ENCODE results near the gene C22orf15. TPM values are rescaled to one million over a fixed set of nuclear protein-coding genes. Genes with fewer than 3 reads are reported as not detected.
A peak's percentile ranks its signal among the peaks of the same experiment; 100 is the strongest.

The C22orf15 gene
- total RNA-seq, 1 experiment from 2014 or later: not detected

DNA sequence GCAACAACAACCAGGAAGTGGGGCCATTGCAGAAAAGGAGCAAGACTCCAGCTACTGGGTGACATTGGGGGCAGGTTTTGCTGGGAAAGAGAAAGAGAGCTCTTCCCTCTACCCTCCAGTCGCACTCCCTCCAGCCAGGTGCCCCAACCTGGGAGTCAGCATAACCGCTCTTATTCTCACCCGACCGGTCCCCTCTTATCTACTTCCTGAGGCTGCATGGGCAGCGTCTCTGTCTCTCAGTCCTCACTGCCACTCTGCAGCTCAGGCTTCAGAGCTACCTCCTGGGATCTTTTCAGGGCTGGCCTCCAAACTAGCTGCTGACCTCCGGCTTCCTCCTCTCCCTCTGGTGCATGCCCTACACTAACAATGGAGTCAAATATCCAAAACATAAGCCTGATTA is 17.0 kb upstream of the C22orf15 start:
- no peak for DNase-seq (ENCODE audit: unreplicated experiment)
- peaks cover 7% of the 10 kb centered on the region for H3K9me3 Mint-ChIP-seq (ENCODE audit: unreplicated experiment)
- H3K36me3 Mint-ChIP-seq (ENCODE audit: insufficient read depth, unreplicated experiment): peaks cover 5% of the 10 kb centered on the region
- BruUV-seq (replicated peaks): no TSS peak
- H3K27ac Mint-ChIP-seq (ENCODE audit: low read depth, unreplicated experiment): no peak overlapping the region
- H3K27me3 Mint-ChIP-seq (ENCODE audit: insufficient read depth, unreplicated experiment): no peaks in the 10 kb centered on the region
- no peak overlapping the region for H3K4me3 Mint-ChIP-seq (ENCODE audit: unreplicated experiment)
- intact Hi-C loops (cut with micrococcal nuclease): no loop called here
- CTCF ChIA-PET: interaction anchor here (0.7 to 1.0 kb wide), 3 partner anchors 11 to 22 kb away, joined by 3 to 6 read pairs (median 4); no protein-coding TSS in a partner anchor
- H3K4me1 Mint-ChIP-seq (ENCODE audit: insufficient read depth, unreplicated experiment): peaks cover 13% of the 10 kb centered on the region
- TF ChIP-seq, protein P1, sequence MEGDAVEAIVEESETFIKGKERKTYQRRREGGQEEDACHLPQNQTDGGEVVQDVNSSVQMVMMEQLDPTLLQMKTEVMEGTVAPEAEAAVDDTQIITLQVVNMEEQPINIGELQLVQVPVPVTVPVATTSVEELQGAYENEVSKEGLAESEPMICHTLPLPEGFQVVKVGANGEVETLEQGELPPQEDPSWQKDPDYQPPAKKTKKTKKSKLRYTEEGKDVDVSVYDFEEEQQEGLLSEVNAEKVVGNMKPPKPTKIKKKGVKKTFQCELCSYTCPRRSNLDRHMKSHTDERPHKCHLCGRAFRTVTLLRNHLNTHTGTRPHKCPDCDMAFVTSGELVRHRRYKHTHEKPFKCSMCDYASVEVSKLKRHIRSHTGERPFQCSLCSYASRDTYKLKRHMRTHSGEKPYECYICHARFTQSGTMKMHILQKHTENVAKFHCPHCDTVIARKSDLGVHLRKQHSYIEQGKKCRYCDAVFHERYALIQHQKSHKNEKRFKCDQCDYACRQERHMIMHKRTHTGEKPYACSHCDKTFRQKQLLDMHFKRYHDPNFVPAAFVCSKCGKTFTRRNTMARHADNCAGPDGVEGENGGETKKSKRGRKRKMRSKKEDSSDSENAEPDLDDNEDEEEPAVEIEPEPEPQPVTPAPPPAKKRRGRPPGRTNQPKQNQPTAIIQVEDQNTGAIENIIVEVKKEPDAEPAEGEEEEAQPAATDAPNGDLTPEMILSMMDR (IDR thresholded peaks at IDR 0.05; ENCODE audit: unreplicated experiment): no peak
- POLR2A ChIA-PET: no interaction called here

DNA sequence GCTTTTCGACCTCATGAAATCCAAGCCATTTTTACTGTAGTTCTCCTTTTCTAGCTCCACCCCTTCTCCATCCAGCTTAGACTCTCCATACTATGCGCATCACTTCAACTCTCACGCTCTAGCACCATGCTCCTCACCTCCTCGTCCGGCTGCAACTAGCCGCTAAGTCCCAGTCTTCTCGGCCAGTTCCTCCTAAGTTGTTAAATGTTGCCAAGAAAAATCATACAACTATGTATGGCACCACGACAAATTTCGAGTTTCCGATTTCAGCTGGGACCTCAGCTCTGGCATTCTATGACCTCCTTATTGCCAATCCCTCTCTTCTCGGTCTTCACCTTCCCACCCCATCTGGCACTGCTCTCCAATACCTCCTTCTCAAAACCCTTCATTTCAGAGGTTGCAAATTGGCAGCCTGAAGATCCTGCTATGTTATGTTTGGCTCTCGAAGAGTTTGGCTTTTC is 12.9 kb upstream of the C22orf15 start:
- POLR2A ChIA-PET: interaction anchor here (0.9 to 2.6 kb wide), 5 partner anchors 11 to 107 kb away, joined by 3 to 12 read pairs (median 6); partner anchors contain the start of genes CHCHD10 and SLC2A11
- Mint-ChIP-seq H3K4me1 (ENCODE audit: insufficient read depth, unreplicated experiment) (peaks cover 13% of the 10 kb centered on the region), H3K27me3 (ENCODE audit: insufficient read depth, unreplicated experiment) (no peaks in the 10 kb centered on the region), H3K4me3 (ENCODE audit: unreplicated experiment) (peak overlapping the region; percentile 83), H3K36me3 (ENCODE audit: insufficient read depth, unreplicated experiment) (no peaks in the 10 kb centered on the region), H3K27ac (ENCODE audit: low read depth, unreplicated experiment) (no peak overlapping the region), H3K9me3 (ENCODE audit: unreplicated experiment) (peaks cover 7% of the 10 kb centered on the region)
- TF ChIP-seq, protein P1 (IDR thresholded peaks at IDR 0.05; ENCODE audit: unreplicated experiment): no peak
- BruUV-seq (replicated peaks): no TSS peak
- DNase-seq (ENCODE audit: unreplicated experiment): no peak
- CTCF ChIA-PET: interaction anchor here (0.6 to 1.2 kb wide), 3 partner anchors 14 to 636 kb away, joined by 3 to 5 read pairs (median 4); no protein-coding TSS in a partner anchor
- intact Hi-C loops (cut with micrococcal nuclease): no loop called here

GRCh38 chr22:23750367-23750713 is 12.4 kb upstream of the C22orf15 start:
- BruUV-seq (replicated peaks): TSS peak; percentile 61
- no peak for DNase-seq (ENCODE audit: unreplicated experiment)

GRCh38 chr22:23750714-23751440 is 11.9 kb upstream of the C22orf15 start, which contains the start of gene ZNF70:
ZNF70 (minus strand) TSS chr22:23751112; CDS start chr22:23745140, 5,972 bp downstream.
- CTCF ChIA-PET: no interaction called here
- TF ChIP-seq, protein P1 (IDR thresholded peaks at IDR 0.05; ENCODE audit: unreplicated experiment): no peak

More at GRCh38 chr22:23750367-23750713, 12.4 kb upstream of the C22orf15 start:
- intact Hi-C loops (cut with micrococcal nuclease): no loop called here
- TF ChIP-seq, protein P1 (IDR thresholded peaks at IDR 0.05; ENCODE audit: unreplicated experiment): no peak
- Mint-ChIP-seq H3K27ac (ENCODE audit: low read depth, unreplicated experiment) (peak overlapping the region; percentile 73), H3K4me3 (ENCODE audit: unreplicated experiment) (peak overlapping the region; percentile 83), H3K4me1 (ENCODE audit: insufficient read depth, unreplicated experiment) (peaks cover 13% of the 10 kb centered on the region), H3K36me3 (ENCODE audit: insufficient read depth, unreplicated experiment) (no peaks in the 10 kb centered on the region), H3K27me3 (ENCODE audit: insufficient read depth, unreplicated experiment) (no peaks in the 10 kb centered on the region), H3K9me3 (ENCODE audit: unreplicated experiment) (peaks cover 7% of the 10 kb centered on the region)
- POLR2A ChIA-PET: interaction anchor here (0.6 to 2.6 kb wide), 8 partner anchors 11 to 172 kb away, joined by 3 to 12 read pairs (median 4); partner anchors contain the start of genes CHCHD10 and SLC2A11
- CTCF ChIA-PET: interaction anchor here (0.6 to 1.2 kb wide), 3 partner anchors 14 to 636 kb away, joined by 3 to 5 read pairs (median 4); no protein-coding TSS in a partner anchor

More at GRCh38 chr22:23750714-23751440, 11.9 kb upstream of the C22orf15 start, which contains the start of gene ZNF70:
- H3K9me3 Mint-ChIP-seq (ENCODE audit: unreplicated experiment): peaks cover 7% of the 10 kb centered on the region
- peak; percentile 84 for DNase-seq (ENCODE audit: unreplicated experiment)
- peak within 1 kb of the TSS; percentile 73 for H3K27ac Mint-ChIP-seq (ENCODE audit: low read depth, unreplicated experiment)
- H3K36me3 Mint-ChIP-seq (ENCODE audit: insufficient read depth, unreplicated experiment): no peaks in the 10 kb centered on the region
- H3K27me3 Mint-ChIP-seq (ENCODE audit: insufficient read depth, unreplicated experiment): no peaks in the 10 kb centered on the region
- intact Hi-C loops (cut with micrococcal nuclease): no loop called here
- H3K4me3 Mint-ChIP-seq (ENCODE audit: unreplicated experiment): peak within 1 kb of the TSS; percentile 83
- H3K4me1 Mint-ChIP-seq (ENCODE audit: insufficient read depth, unreplicated experiment): peaks cover 13% of the 10 kb centered on the region
- no TSS peak for BruUV-seq (replicated peaks)
- POLR2A ChIA-PET: interaction anchor here (0.6 to 2.6 kb wide), 8 partner anchors 12 to 171 kb away, joined by 3 to 12 read pairs (median 4); partner anchors contain the start of genes CHCHD10 and SLC2A11

All from MCF 10A (cell line).